NCI-H460 (cell line): Measurements from ENCODE around the gene MAPKAP1. TPM values are rescaled to one million over a fixed set of nuclear protein-coding genes. Genes with fewer than 3 reads are reported as not detected.

ENCODE experiments used
- DNase-seq: peaks from one replicate; pipeline ENCODE4 v3.0.0-alpha.2; 2016; ENCODE audit warnings: low read depth; ENCODE audit errors: extremely low read depth
- total RNA-seq: library from RNA; depleted of rRNA; stranded (reverse); fragments of >200 nt; shearing (Covaris generic); gene quantifications from 2 replicates; pipeline ENCODE4 v1.2.3, GENCODE V29; 2014

Gene MAPKAP1
- total RNA-seq, 1 experiment from 2014 or later, result 72.9 TPM

DNA sequence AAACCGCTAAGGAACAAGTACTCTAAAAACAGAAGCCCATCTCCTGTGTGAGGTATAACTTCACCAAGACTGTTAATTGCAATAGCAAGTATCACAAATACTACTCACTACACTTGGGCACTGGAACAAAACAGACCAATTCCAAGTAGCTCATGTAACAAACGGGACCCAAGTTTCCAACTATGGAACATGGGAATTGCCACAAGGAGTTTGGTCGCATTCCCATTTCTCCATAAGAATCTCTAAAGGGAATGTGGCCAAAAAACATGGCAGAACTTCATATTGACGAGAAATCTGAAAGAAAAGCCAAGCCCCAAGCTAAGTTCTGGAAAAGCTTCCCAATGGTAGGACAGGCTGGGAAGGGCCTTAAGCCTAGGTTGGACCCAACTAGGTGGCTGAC lies 162.5 kb downstream of the MAPKAP1 start:
- no peak for DNase-seq

DNA sequence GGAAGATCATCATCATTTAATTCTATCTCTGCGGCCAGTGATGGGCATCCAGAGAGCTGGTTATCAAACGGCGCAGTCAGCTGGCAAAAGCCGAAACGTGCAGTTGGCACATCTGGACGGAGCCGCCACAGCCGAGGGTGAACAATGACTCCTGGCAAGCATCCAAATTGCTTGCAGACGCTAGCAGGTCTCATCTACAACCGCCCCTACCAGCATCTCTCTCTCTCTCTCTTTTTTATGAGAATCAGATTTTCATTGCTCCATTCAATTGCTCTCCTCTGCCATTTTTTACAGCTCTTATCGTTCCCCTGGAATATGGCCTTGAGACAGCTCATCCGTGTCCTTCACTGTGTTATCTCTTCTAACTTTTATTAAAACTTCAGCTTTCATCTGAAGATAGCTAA lies 165.2 kb downstream of the MAPKAP1 start:
- DNase-seq, result peak; percentile 48

- DNase-seq, result peak; percentile 85
Measured at GRCh38 chr9:125540497-125540896, 166.5 kb downstream of the MAPKAP1 start.

GRCh38 chr9:125538092-125538473 lies 168.9 kb downstream of the MAPKAP1 start:
- peak; percentile 77 for DNase-seq

GRCh38 chr9:125537442-125538091 lies 169.4 kb downstream of the MAPKAP1 start:
- no peak for DNase-seq

GRCh38 chr9:125536776-125537175 lies 170.2 kb downstream of the MAPKAP1 start:
- no peak for DNase-seq

DNA sequence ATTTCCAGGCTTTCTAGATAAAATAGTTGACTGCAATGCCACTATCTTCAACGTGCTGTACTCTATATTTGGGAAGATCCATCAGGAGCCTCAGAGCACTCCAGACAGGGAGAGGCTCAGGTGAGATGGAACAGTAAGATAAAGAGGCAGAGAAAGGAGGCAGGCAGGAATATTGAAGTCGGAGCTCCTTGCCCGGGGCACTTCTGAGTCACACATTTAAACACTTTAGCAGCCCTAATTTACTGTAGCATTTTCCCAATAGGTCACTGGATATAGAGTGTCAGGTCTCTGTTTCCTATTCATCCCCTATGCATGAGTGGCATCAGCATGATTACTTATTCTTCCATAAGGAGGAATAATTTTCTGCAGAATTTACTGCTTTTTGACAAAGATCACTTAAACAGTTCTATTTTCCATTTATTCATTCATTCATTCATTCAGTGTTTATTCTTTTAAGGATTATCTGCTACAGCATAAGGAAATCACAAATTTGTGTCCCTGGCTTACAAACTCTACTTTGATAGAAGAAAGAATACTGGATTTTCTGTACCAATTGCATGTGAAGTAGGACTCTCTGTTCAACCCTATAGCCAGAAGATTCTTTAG lies 170.7 kb downstream of the MAPKAP1 start:
- no peak for DNase-seq

- DNase-seq, result no peak
Measured at GRCh38 chr9:125534971-125535701, 171.9 kb downstream of the MAPKAP1 start.

DNA sequence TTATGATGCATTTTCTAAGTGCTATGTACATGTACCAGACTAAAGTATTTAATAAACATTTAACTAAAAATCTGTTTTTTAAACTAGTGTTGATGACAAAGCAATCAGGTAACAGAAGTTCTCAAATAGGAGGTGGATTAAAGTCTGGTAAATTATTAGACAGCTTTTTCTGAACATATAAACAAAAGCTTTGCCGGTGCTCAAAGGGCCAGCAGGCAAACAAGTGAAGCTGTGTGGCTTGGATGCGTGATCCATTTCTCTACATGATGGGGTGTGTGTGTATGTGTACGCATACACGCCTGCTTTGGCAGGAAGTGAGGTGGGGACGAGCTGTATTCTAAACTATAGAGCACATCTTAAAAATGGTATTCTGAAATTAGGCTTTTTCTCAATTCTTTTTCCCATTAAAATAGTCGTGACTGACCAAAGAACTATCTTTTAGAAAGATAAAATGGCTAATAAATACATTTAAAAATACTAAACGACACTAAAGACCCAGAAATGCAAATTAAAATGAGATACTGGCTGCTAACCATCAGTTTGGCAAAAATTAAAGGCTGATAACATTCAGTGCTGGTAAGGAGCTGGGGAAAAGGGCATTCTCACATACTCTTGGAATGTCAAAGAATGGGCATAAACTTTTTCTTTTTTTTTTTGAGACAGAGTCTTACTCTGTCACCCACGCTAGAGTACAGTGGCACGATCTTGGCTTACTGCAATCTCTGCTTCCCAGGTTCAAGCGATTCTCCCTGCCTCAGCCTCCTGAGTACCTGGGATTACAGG lies 174.0 kb downstream of the MAPKAP1 start:
- no peak for DNase-seq

- no peak for DNase-seq
Measured at GRCh38 chr9:125532412-125532811, 174.6 kb downstream of the MAPKAP1 start.

DNA sequence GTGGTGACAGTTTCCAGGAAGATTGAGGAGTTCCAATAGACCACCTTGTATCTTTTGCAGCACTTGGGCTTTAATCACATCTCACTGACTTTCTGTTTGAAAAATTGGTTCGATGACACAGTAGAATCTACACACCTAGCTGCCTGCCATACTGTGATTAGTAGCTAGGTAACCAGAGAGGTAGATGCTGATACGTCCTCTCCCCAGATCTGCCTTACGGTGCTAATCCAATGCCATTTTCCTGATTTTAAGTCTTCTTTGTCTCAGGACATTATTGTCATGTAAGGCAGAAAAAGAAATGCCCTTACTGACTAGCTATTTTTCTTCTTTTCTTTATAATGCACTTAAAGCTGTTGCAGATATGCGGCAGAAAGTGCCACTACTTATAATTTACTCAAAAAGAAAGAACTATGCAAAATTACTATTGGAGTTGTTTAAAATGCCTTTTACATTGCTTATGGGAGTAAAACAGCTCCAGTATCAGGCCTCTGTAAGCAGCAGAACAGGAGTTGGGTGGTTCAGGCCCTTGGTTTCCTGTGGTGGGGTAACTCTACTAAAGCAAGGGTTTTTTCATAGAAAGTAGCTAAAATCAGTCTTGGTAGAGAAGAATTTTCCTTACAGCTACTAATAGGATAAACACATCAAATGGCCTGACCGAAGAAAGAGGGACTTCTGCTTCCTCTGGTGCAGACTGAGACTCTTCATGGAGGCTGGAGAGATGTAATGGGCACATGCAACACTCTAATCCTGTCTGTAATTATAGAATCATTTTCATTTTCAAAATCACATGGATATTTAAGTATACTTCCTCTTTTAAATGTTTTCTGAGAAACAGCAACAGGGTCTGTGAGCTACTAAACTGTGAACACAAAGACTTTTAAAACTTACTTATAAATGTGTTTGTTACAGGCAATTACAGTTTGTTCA lies 177.2 kb downstream of the MAPKAP1 start:
- no peak for DNase-seq

DNA sequence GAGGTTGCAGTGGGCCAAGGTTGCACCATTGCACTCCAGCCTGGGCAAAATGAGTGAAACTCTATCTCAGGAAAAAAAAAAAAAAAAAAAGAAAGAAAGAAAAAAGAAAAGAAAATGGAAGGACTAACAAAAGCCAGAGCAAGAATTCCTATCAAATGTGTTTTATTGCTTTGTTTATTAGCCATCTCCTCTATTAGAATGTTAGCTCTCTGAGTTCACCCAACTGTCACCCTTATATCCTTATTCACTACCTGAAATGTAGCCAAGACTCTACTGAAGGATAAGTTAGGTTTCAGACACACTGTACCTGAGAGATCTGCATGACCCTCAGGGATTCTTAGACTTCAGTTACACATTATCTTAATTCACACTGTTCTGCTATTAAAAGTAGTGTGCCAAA lies 177.9 kb downstream of the MAPKAP1 start:
- DNase-seq, result no peak

DNA sequence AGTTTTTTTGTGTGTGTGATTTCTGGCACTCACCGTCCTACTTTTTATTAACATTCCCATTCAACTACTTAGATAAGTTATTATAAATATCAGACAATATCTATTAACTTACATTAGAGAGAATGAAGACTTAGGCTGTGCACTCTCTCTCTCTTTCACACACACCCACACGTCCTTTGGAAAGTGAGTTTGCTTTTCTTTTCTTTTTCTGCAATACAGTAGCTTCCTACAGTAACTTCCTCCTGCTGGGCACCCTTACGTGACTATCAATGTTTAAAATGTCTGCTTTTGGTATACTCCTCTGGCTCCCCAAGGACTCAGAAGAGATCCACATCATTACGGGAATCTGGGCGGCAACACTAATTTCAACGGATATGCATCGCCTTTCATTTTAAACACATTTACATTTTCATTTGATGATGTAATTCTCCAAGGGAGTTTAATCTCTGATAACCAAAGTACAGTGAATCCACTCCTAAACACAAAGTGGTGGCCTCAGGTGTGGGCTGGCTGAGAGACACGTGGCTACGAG lies 179.5 kb downstream of the MAPKAP1 start:
- no peak for DNase-seq

DNA sequence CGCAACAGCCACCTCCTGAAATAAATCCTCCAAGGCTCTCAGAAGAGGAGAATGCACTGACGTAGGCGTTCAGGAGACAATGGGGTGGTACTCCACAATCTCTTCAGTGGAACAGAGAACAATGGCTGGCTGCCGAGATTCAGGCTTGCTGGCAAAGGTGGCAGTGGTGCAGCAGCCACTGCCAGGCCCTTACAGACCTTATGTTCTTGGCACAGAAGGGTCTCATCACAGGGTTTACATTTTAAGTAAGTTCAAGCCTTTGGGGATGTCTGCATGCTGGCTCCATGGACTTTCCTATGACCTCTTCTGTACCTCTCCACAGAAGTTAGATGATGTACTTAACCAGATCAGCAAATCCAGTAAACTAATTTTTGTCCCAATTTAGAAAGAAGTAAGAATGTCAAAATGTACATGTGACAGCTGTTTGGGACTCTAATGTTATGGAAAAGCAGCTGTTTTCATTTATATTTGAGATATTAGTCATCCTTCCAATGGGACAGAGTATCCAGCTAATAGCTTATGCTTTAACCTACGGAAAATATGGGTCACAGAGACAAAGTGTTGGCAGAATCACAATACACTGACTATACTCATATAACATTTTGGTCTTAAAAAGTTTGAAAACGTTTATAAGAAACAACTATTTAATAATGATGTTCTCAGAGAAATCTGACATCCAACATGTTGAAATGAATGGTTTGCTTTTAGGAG lies 180.9 kb downstream of the MAPKAP1 start:
- DNase-seq, result no peak

GRCh38 chr9:125524583-125525355 lies 182.2 kb downstream of the MAPKAP1 start:
- DNase-seq, result no peak

DNA sequence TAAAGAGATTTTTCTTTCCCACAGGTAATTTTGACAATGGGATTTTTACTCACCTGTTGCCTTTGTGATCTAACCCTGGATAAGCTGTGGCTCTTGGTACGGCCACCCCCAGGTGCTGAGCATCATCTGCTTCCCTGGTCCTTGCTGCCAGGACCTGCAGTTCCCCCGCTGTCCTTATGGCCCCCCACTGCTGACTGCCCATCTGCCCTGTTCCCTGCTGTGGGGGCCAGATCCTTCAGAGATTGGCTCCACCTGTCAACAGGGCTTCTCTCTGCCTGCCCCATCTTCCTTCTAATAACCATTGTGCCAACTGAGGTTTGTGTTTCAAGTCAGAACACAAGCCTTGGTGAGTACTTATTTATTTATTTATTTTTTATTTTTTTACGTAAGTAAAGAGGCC lies 183.3 kb downstream of the MAPKAP1 start:
- no peak for DNase-seq

- no peak for DNase-seq
Measured at GRCh38 chr9:125522328-125522725, 184.7 kb downstream of the MAPKAP1 start.
